ENCODE results near the gene DLGAP5. TPM values are rescaled to one million over a fixed set of nuclear protein-coding genes. Genes with fewer than 3 reads are reported as not detected.

DLGAP5 gene
- total and polyA plus RNA-seq, 2 of the 13 experiments (the other 11 are each of a cell fraction or from before 2014, with no cell fraction given) = 7.7 to 55.8 TPM

DNA sequence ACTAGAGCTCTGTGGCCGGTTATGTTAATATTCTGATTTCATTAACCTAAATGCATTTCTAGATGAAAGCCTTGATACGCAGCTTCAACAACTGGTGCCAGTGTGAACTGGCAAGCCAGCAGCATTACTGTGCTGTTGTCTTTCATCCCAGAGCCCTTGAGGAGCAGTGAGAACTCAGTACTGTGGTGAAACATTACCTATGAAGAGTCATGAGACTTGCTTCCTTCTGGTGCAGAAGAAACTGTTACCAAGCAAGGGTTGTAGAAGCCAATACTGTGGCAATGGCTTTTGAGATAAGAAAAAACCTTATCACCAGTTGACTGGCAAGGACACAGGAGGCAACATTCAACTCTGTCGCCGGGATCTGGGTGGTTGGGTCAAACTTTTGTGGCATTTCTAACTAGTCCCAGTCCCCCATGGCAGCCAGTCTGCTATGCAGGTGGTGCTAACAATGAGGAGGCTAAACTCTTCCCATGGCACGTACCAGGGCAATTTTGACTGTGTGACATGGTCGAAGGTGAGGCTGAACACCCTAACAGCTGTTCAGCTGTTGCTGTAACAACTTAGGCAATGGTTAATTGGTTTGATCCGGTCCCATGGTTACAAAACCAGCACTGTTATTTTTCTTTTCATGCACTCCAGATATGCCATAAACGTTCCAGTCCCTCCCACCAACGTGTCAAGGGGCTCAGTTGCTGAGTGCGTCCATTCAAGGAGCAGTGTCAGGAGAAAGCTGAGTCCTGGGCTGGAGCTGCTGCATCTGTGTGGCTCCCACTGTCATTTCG is 74.9 kb downstream of the DLGAP5 start (continued):
- TF ChIP-seq ZNF230 (CRISPR knock-in tag; IDR thresholded peaks at IDR 0.05) = no peak
- no peak for TF ChIP-seq HNRNPL (IDR thresholded peaks at IDR 0.05; ENCODE audit: low read depth, low read length)
- no peak for TF ChIP-seq FOXP1 (IDR thresholded peaks at IDR 0.05)
- peak; percentile 38; the same call in 1 of the 2 replicates for TF ChIP-seq FOXP1 (CRISPR knock-in tag; IDR thresholded peaks at IDR 0.05)
- peak; percentile 36 for TF ChIP-seq PITX1 (CRISPR knock-in tag; IDR thresholded peaks at IDR 0.05)
- TF ChIP-seq ZNF160 (CRISPR knock-in tag; IDR thresholded peaks at IDR 0.05) = no peak
- no peak for TF ChIP-seq ZFYVE20 (CRISPR knock-in tag; IDR thresholded peaks at IDR 0.05; ENCODE audit: borderline replicate concordance, low read depth)
- TF ChIP-seq ZC3H13 (CRISPR knock-in tag; IDR thresholded peaks at IDR 0.05) = no peak
- TF ChIP-seq TRIM24 (CRISPR knock-in tag; IDR thresholded peaks at IDR 0.05) = 0 out of 2 replicates have a peak, but pooled peaks have one; percentile 31
- peak; percentile 34; the same call in 1 of the 2 replicates for TF ChIP-seq SOX5 (CRISPR knock-in tag; IDR thresholded peaks at IDR 0.05; ENCODE audit: borderline replicate concordance)
- no peak for TF ChIP-seq ZFP37 (CRISPR knock-in tag; IDR thresholded peaks at IDR 0.05; ENCODE audit: borderline replicate concordance)
- peak; percentile 33; the same call in 1 of the 2 replicates for TF ChIP-seq HOXA3 (CRISPR knock-in tag; IDR thresholded peaks at IDR 0.05)
- TF ChIP-seq, protein P1, sequence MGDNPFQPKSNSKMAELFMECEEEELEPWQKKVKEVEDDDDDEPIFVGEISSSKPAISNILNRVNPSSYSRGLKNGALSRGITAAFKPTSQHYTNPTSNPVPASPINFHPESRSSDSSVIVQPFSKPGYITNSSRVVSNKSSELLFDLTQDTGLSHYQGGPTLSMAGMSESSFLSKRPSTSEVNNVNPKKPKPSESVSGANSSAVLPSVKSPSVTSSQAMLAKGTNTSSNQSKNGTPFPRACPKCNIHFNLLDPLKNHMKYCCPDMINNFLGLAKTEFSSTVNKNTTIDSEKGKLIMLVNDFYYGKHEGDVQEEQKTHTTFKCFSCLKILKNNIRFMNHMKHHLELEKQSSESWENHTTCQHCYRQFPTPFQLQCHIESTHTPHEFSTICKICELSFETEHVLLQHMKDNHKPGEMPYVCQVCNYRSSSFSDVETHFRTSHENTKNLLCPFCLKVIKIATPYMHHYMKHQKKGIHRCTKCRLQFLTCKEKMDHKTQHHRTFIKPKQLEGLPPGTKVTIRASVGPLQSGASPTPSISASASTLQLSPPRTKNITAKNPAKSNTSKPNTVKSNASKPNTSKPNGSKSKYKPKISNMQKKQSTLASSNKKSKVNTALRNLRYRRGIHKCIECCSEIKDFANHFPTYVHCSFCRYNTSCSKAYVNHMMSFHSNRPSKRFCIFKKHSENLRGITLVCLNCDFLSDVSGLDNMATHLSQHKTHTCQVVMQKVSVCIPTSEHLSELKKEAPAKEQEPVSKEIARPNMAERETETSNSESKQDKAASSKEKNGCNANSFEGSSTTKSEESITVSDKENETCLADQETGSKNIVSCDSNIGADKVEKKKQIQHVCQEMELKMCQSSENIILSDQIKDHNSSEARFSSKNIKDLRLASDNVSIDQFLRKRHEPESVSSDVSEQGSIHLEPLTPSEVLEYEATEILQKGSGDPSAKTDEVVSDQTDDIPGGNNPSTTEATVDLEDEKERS (CRISPR knock-in tag; IDR thresholded peaks at IDR 0.05) = no peak
- TF ChIP-seq, protein P2, sequence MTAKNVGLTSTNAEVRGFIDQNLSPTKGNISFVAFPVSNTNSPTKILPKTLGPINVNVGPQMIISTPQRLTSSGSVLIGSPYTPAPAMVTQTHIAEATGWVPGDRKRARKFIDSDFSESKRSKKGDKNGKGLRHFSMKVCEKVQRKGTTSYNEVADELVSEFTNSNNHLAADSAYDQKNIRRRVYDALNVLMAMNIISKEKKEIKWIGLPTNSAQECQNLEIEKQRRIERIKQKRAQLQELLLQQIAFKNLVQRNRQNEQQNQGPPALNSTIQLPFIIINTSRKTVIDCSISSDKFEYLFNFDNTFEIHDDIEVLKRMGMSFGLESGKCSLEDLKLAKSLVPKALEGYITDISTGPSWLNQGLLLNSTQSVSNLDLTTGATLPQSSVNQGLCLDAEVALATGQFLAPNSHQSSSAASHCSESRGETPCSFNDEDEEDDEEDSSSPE (CRISPR knock-in tag; IDR thresholded peaks at IDR 0.05) = peak; percentile 36; the same call in 1 of the 2 replicates
- TF ChIP-seq GATAD1 (CRISPR knock-in tag; IDR thresholded peaks at IDR 0.05) = no peak
- no peak for TF ChIP-seq ZNF761 (CRISPR knock-in tag; conservative IDR thresholded peaks at IDR 0.05)
- TF ChIP-seq HDAC6 (IDR thresholded peaks at IDR 0.05; ENCODE audit: low read depth, low read length) = no peak
- TF ChIP-seq, protein P3, sequence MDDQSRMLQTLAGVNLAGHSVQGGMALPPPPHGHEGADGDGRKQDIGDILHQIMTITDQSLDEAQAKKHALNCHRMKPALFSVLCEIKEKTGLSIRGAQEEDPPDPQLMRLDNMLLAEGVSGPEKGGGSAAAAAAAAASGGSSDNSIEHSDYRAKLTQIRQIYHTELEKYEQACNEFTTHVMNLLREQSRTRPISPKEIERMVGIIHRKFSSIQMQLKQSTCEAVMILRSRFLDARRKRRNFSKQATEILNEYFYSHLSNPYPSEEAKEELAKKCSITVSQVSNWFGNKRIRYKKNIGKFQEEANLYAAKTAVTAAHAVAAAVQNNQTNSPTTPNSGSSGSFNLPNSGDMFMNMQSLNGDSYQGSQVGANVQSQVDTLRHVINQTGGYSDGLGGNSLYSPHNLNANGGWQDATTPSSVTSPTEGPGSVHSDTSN (CRISPR knock-in tag; IDR thresholded peaks at IDR 0.05; ENCODE audit: borderline replicate concordance) = no peak
- TF ChIP-seq, protein P4, sequence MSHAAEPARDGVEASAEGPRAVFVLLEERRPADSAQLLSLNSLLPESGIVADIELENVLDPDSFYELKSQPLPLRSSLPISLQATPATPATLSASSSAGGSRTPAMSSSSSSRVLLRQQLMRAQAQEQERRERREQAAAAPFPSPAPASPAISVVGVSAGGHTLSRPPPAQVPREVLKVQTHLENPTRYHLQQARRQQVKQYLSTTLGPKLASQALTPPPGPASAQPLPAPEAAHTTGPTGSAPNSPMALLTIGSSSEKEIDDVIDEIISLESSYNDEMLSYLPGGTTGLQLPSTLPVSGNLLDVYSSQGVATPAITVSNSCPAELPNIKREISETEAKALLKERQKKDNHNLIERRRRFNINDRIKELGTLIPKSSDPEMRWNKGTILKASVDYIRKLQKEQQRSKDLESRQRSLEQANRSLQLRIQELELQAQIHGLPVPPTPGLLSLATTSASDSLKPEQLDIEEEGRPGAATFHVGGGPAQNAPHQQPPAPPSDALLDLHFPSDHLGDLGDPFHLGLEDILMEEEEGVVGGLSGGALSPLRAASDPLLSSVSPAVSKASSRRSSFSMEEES (CRISPR knock-in tag; IDR thresholded peaks at IDR 0.05) = no peak
- TF ChIP-seq CAMTA2 (CRISPR knock-in tag; IDR thresholded peaks at IDR 0.05; ENCODE audit: borderline replicate concordance) = no peak
- TF ChIP-seq ZNF263 (CRISPR knock-in tag; IDR thresholded peaks at IDR 0.05) = no peak
- no peak for TF ChIP-seq GATAD2A (CRISPR knock-in tag; IDR thresholded peaks at IDR 0.05)
- 0 out of 2 replicates have a peak, but pooled peaks have one; percentile 29 for TF ChIP-seq ARNTL (CRISPR knock-in tag; IDR thresholded peaks at IDR 0.05)
- TF ChIP-seq, protein P5, sequence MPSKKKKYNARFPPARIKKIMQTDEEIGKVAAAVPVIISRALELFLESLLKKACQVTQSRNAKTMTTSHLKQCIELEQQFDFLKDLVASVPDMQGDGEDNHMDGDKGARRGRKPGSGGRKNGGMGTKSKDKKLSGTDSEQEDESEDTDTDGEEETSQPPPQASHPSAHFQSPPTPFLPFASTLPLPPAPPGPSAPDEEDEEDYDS (CRISPR knock-in tag; IDR thresholded peaks at IDR 0.05) = no peak; the same call in none of the 2 replicates
